ENCODE measurements around the gene MOV10.

MOV10 gene

GRCh38 chr1:112689842-112690237, 15.4 kb downstream of the MOV10 start:
- H3K4me3 ChIP-seq (ENCODE audit: low read depth, low read length) = no peak overlapping the region
- no peak for TF ChIP-seq CTCF (IDR thresholded peaks at IDR 0.05; ENCODE audit: low read depth, low read length)

- H3K4me3 ChIP-seq (ENCODE audit: low read depth, low read length) = no peak overlapping the region
- TF ChIP-seq CTCF (IDR thresholded peaks at IDR 0.05; ENCODE audit: low read depth, low read length) = no peak
These were observed 18.2 kb downstream of the MOV10 start for GRCh38 chr1:112692681-112693080.

- no peak for TF ChIP-seq CTCF (IDR thresholded peaks at IDR 0.05; ENCODE audit: low read depth, low read length)
These were observed 19.4 kb downstream of the MOV10 start for GRCh38 chr1:112693821-112694220.

GRCh38 chr1:112694363-112694929, 20.0 kb downstream of the MOV10 start:
- no peak overlapping the region for H3K4me3 ChIP-seq (ENCODE audit: low read depth, low read length)
- TF ChIP-seq CTCF (IDR thresholded peaks at IDR 0.05; ENCODE audit: low read depth, low read length) = no peak

More at GRCh38 chr1:112693821-112694220, 19.4 kb downstream of the MOV10 start:
- H3K4me3 ChIP-seq (ENCODE audit: low read depth, low read length) = no peak overlapping the region

- no peak for TF ChIP-seq CTCF (IDR thresholded peaks at IDR 0.05; ENCODE audit: low read depth, low read length)
- no peak overlapping the region for H3K4me3 ChIP-seq (ENCODE audit: low read depth, low read length)
These were observed 20.8 kb downstream of the MOV10 start for GRCh38 chr1:112695276-112695675.

GRCh38 chr1:112696578-112697314, 22.3 kb downstream of the MOV10 start:
- no peak for TF ChIP-seq CTCF (IDR thresholded peaks at IDR 0.05; ENCODE audit: low read depth, low read length)
- no peak overlapping the region for H3K4me3 ChIP-seq (ENCODE audit: low read depth, low read length)

GRCh38 chr1:112697781-112698201, 23.3 kb downstream of the MOV10 start:
- no peak overlapping the region for H3K4me3 ChIP-seq (ENCODE audit: low read depth, low read length)
- TF ChIP-seq CTCF (IDR thresholded peaks at IDR 0.05; ENCODE audit: low read depth, low read length) = no peak

All from WI38 (cell line).